ENCODE data around the gene RTKN2.

GRCh38 chr10:62189131-62189530 is 79.5 kb downstream of the RTKN2 start:
- no peak for TF ChIP-seq CTCF (IDR thresholded peaks at IDR 0.05 in 8 of 11, conservative IDR thresholded peaks at IDR 0.05 in 3 of 11)
- TF ChIP-seq POLR2AphosphoS5 (IDR thresholded peaks at IDR 0.05), result no peak
- no peak for TF ChIP-seq POLR2A (IDR thresholded peaks at IDR 0.05)
